HepG2 (cell line): ENCODE data around the gene RAD9A. TPM values are rescaled to one million over a fixed set of nuclear protein-coding genes. Genes with fewer than 3 reads are reported as not detected.

ENCODE experiments used
- DDIT3 ChIP-seq: sonication (generic); formaldehyde crosslinking; IDR thresholded peaks from 2 replicates; pipeline ENCODE4 v1.4.0; 2020; ENCODE audit warnings: mild to moderate bottlenecking, missing genetic modification reagents
- DR1 ChIP-seq: sonication (generic); formaldehyde crosslinking; IDR thresholded peaks from 2 replicates; pipeline ENCODE4 v1.8.0; 2021; ENCODE audit warnings: mild to moderate bottlenecking, missing genetic modification reagents, inconsistent platforms
- E2F2 ChIP-seq: sonication (generic); formaldehyde crosslinking; IDR thresholded peaks from 2 replicates; pipeline ENCODE4 v1.4.0; 2020; ENCODE audit warnings: missing genetic modification reagents, borderline replicate concordance
- ELF3 ChIP-seq: IDR thresholded peaks from 2 replicates; pipeline ENCODE4 v1.6.1; 2016; ENCODE audit warnings: missing genetic modification reagents, missing compliant biosample characterization
- GATA4 ChIP-seq: sonication (generic); IDR thresholded peaks from 2 replicates; pipeline ENCODE4 v1.6.1; 2016; ENCODE audit warnings: antibody characterized with exemption, low read depth, borderline replicate concordance
- HDAC2 ChIP-seq: sonication (generic); formaldehyde crosslinking; IDR thresholded peaks from 2 replicates; pipeline ENCODE4 v1.4.0; 2020; ENCODE audit warnings: missing genetic modification reagents
- HOXA7 ChIP-seq: sonication (generic); formaldehyde crosslinking; IDR thresholded peaks from 2 replicates; pipeline ENCODE4 v1.8.1; 2022; ENCODE audit warnings: mild to moderate bottlenecking, missing genetic modification reagents, moderate library complexity
- NONO ChIP-seq, 2 experiments: fragments of 450-650 bp in 1 of 2; sonication (generic) in 1 of 2; formaldehyde crosslinking in 1 of 2; IDR thresholded peaks in 1 of 2; conservative IDR thresholded peaks in 1 of 2; 2 replicates each; pipeline versions ENCODE4 v1.6.1 to v1.8.0; 2017 to 2022; ENCODE audit warnings: mild to moderate bottlenecking in 1 of 2, missing genetic modification reagents in 1 of 2, moderate library complexity in 1 of 2
- PHF21A ChIP-seq: sonication (generic); formaldehyde crosslinking; IDR thresholded peaks from 2 replicates; pipeline ENCODE4 v1.5.0; 2020; ENCODE audit warnings: mild to moderate bottlenecking, missing genetic modification reagents
- POLR2A ChIP-seq, 2 experiments: IDR thresholded peaks; 2 replicates each; pipeline ENCODE4 v1.6.1; 2011; ENCODE audit warnings: low read depth in 2 of 2, low read length in 2 of 2, mild to moderate bottlenecking in 1 of 2, moderate library complexity in 1 of 2; ENCODE audit not compliant: insufficient read depth in 1 of 2
- SMARCE1 ChIP-seq: fragments of 450-650 bp; IDR thresholded peaks from 2 replicates; pipeline ENCODE4 v1.6.1; 2017; ENCODE audit warnings: borderline replicate concordance
- SNAPC5 ChIP-seq: sonication (generic); formaldehyde crosslinking; IDR thresholded peaks from 2 replicates; pipeline ENCODE4 v1.8.1; 2023; ENCODE audit warnings: mild to moderate bottlenecking, missing genetic modification reagents, borderline replicate concordance
- TMF1 ChIP-seq: sonication (generic); formaldehyde crosslinking; IDR thresholded peaks from 2 replicates; pipeline ENCODE4 v1.8.1; 2022; ENCODE audit warnings: low read depth, missing genetic modification reagents
- UBTF ChIP-seq: sonication (generic); formaldehyde crosslinking; IDR thresholded peaks from 2 replicates; pipeline ENCODE4 v1.4.0; 2020; ENCODE audit warnings: mild to moderate bottlenecking, missing genetic modification reagents
- ZBTB14 ChIP-seq: sonication (generic); formaldehyde crosslinking; IDR thresholded peaks from 2 replicates; pipeline ENCODE4 v1.4.0; 2020; ENCODE audit warnings: missing genetic modification reagents
- ZNF501 ChIP-seq: sonication (generic); formaldehyde crosslinking; IDR thresholded peaks from 2 replicates; pipeline ENCODE4 v1.5.1; 2020; ENCODE audit warnings: mild to moderate bottlenecking, moderate library complexity, missing genetic modification reagents
- ZNF589 ChIP-seq: sonication (generic); formaldehyde crosslinking; conservative IDR thresholded peaks from 2 replicates; pipeline ENCODE4 v1.8.0; 2022; ENCODE audit warnings: mild to moderate bottlenecking, moderate library complexity, missing genetic modification reagents
- ZNF605 ChIP-seq: sonication (generic); formaldehyde crosslinking; IDR thresholded peaks from 2 replicates; pipeline ENCODE4 v1.8.0; 2022; ENCODE audit warnings: mild to moderate bottlenecking, missing genetic modification reagents
- ZNF766 ChIP-seq: sonication (generic); formaldehyde crosslinking; IDR thresholded peaks from 2 replicates; pipeline ENCODE4 v1.5.0; 2020; ENCODE audit warnings: missing genetic modification reagents, borderline replicate concordance
- polyA plus RNA-seq, 8 experiments: library from polyadenylated mRNA; depleted of rRNA in 3 of 8; stranded (reverse) in 7 of 8; unstranded in 1 of 8; fragments of >200 nt; fragmentation: Illumina TruSeq in 4 of 8; extraction: Trizol in 4 of 8; gene quantifications; 2 replicates each; pipeline versions ENCODE4 v1.2.1 to v1.2.3, GENCODE V29; 2011 to 2016; ENCODE audit warnings: low read depth in 4 of 8, missing spikeins in 1 of 8, mixed read lengths in 1 of 8; ENCODE audit not compliant: insufficient read depth in 1 of 8
- total RNA-seq, 5 experiments: library from RNA; depleted of rRNA; stranded (reverse); fragments of >200 nt; fragmentation: Illumina TruSeq; extraction: Trizol; gene quantifications; 2 replicates each; pipeline ENCODE4 v1.2.3, GENCODE V29; 2016; ENCODE audit warnings: low read depth in 1 of 5

Gene RAD9A
- total and polyA plus RNA-seq, 2 of the 13 experiments (the other 11 are each of a cell fraction or from before 2014, with no cell fraction given) = 10.1 to 15.7 TPM

- TF ChIP-seq ZBTB14 (CRISPR knock-in tag) (peak; percentile 59; the same call in 1 of the 2 replicates), GATA4 (0 out of 2 replicates have a peak, but pooled peaks have one; percentile 40), ELF3 (peak; percentile 79), TMF1 (CRISPR knock-in tag) (0 out of 2 replicates have a peak, but pooled peaks have one; percentile 44), NONO (IDR thresholded peaks at IDR 0.05) (no peak), NONO (CRISPR knock-in tag; conservative IDR thresholded peaks at IDR 0.05) (peak; percentile 82; the same call in 1 of the 2 replicates), SNAPC5 (CRISPR knock-in tag) (no peak), ZNF605 (peak; percentile 45; the same call in 1 of the 2 replicates), ZNF766 (CRISPR knock-in tag) (peak; percentile 75; the same call in 1 of the 2 replicates), ZNF501 (CRISPR knock-in tag) (peak; percentile 82; the same call in 1 of the 2 replicates), DR1 (peak; percentile 61; the same call in 1 of the 2 replicates), E2F2 (peak; percentile 77; the same call in 1 of the 2 replicates), HOXA7 (no peak), DDIT3 (CRISPR knock-in tag) (no peak), UBTF (CRISPR knock-in tag) (peak; percentile 32; the same call in 1 of the 2 replicates), ZNF589 (CRISPR knock-in tag) (no peak), PHF21A (CRISPR knock-in tag) (peak; percentile 76), HDAC2 (peak; percentile 74), SMARCE1 (no peak), POLR2A (IDR thresholded peaks at IDR 0.05; ENCODE audit: insufficient read depth in 1 of 2, low read depth in 2 of 2, low read length in 2 of 2) (peak; percentile 80)
Observed at GRCh38 chr11:67428052-67429001, 36.5 kb downstream of the RAD9A start, which contains the start of gene RPS6KB2 (continued).
